Keratinocyte (primary cell): ENCODE data around the gene RERE. TPM values are rescaled to one million over a fixed set of nuclear protein-coding genes. Genes with fewer than 3 reads are reported as not detected.

Experiments
- DNase-seq: peaks from one replicate; pipeline ENCODE4 v3.0.0-alpha.2; 2011; ENCODE audit warnings: low read depth, missing footprints, low spot score
- FAIRE-seq: peaks from 2 replicates; lab custom pipeline; 2011; peaks lifted over from hg19 to GRCh38; lab: Jason Lieb, UNC
- H2AFZ ChIP-seq: 2 replicates; pipeline ENCODE4 v1.6.0; 2012; ENCODE audit warnings: low read length, control low read depth, inconsistent platforms; ENCODE audit not compliant: control insufficient read depth
- H3K27ac ChIP-seq: 2 replicates; pipeline ENCODE4 v1.5.1; 2011; ENCODE audit warnings: low read length; ENCODE audit not compliant: control insufficient read depth, insufficient read depth
- H3K27me3 ChIP-seq: 3 replicates; pipeline ENCODE4 v1.6.0; 2011; ENCODE audit warnings: low read length; ENCODE audit not compliant: control insufficient read depth, insufficient read depth; ENCODE audit errors: extremely low read depth
- H3K36me3 ChIP-seq, 2 experiments: 2 replicates in 1 of 2; 3 replicates in 1 of 2; pipeline ENCODE4 v1.5.1; 2011; ENCODE audit warnings: low read length in 2 of 2, mild to moderate bottlenecking in 1 of 2; ENCODE audit not compliant: control insufficient read depth in 2 of 2, insufficient read depth in 2 of 2; ENCODE audit errors: extremely low read depth in 1 of 2
- H3K4me1 ChIP-seq: 3 replicates; pipeline ENCODE4 v1.5.1; 2011; ENCODE audit warnings: low read length; ENCODE audit not compliant: control insufficient read depth, insufficient read depth; ENCODE audit errors: extremely low read depth
- H3K4me2 ChIP-seq: 3 replicates; pipeline ENCODE4 v1.6.0; 2011; ENCODE audit warnings: low read depth, low read length; ENCODE audit not compliant: control insufficient read depth, insufficient read depth; ENCODE audit errors: extremely low read depth
- H3K4me3 ChIP-seq, 3 experiments: fragments of 200-600 bp in 1 of 3; sonication (generic) in 1 of 3; 2 replicates in 2 of 3; 3 replicates in 1 of 3; pipeline ENCODE4 v1.5.1; 2011 to 2016; ENCODE audit warnings: low read length in 3 of 3, mild to moderate bottlenecking in 3 of 3, control low read depth in 2 of 3, inconsistent platforms in 1 of 3, low read depth in 1 of 3, mixed read lengths in 1 of 3, mixed run types in 1 of 3, moderate library complexity in 1 of 3; ENCODE audit not compliant: control insufficient read depth in 2 of 3, insufficient read depth in 2 of 3; ENCODE audit errors: extremely low read depth in 1 of 3
- H3K79me2 ChIP-seq: 2 replicates; pipeline ENCODE4 v1.6.0; 2012; ENCODE audit warnings: low read length; ENCODE audit not compliant: control insufficient read depth, insufficient read depth
- H3K9ac ChIP-seq: 3 replicates; pipeline ENCODE4 v1.6.0; 2011; ENCODE audit warnings: low read length; ENCODE audit not compliant: control insufficient read depth, insufficient read depth; ENCODE audit errors: extremely low read depth
- H3K9me1 ChIP-seq: 3 replicates; pipeline ENCODE4 v1.6.0; 2011; ENCODE audit warnings: low read length; ENCODE audit not compliant: control insufficient read depth, insufficient read depth; ENCODE audit errors: extremely low read depth
- H3K9me3 ChIP-seq: 2 replicates; pipeline ENCODE4 v1.5.1; 2012; ENCODE audit warnings: low read depth, low read length; ENCODE audit not compliant: control insufficient read depth
- H4K20me1 ChIP-seq: 3 replicates; pipeline ENCODE4 v1.6.0; 2011; ENCODE audit warnings: low read length; ENCODE audit not compliant: control insufficient read depth, insufficient read depth; ENCODE audit errors: extremely low read depth
- CTCF ChIP-seq, 3 experiments: IDR thresholded peaks in 1 of 3; conservative IDR thresholded peaks in 1 of 3; optimal IDR thresholded peaks in 1 of 3; 2 replicates in 2 of 3; 3 replicates in 1 of 3; pipeline versions ENCODE3 to v1.5.1; 2011; ENCODE audit warnings: low read length in 3 of 3, mild to moderate bottlenecking in 3 of 3, moderate library complexity in 2 of 3, control low read depth in 1 of 3, inconsistent platforms in 1 of 3; ENCODE audit not compliant: insufficient read depth in 2 of 3; ENCODE audit errors: extremely low read depth in 1 of 3
- EZH2 ChIP-seq: IDR thresholded peaks from one replicate; pipeline ENCODE4 v1.6.1; 2012; ENCODE audit warnings: inconsistent platforms, mild to moderate bottlenecking, low read length, moderate library complexity
- dilution Hi-C: fragments of 300-500 bp; cut with MboI; formaldehyde crosslinking; loops from one replicate; pipeline ENCODE4 v1.7.0; 2020; ENCODE audit warnings: low sequenced_read_pairs; ENCODE audit not compliant: extremely low pct_ligation_motif_present
- polyA plus RNA-seq, 5 experiments: library from polyadenylated mRNA; depleted of rRNA in 3 of 5; stranded (reverse) in 3 of 5; stranded (forward) in 1 of 5; unstranded in 1 of 5; fragments of >200 nt; gene quantifications; 1 replicate in 1 of 5; 2 replicates in 3 of 5; 3 replicates in 1 of 5; pipeline versions ENCODE4 v1.2.1 to v1.2.3, GENCODE V29; 2011 to 2012; ENCODE audit warnings: missing spikeins in 2 of 5, low read depth in 1 of 5, low replicate concordance in 1 of 5

The RERE gene
- polyA plus RNA-seq, 1 donor (not counting 4 experiments of a cell fraction or from before 2014, with no cell fraction given) = 3.8 TPM

GRCh38 chr1:8661185-8662110 is 156.0 kb downstream of the RERE start:
- DNase-seq (peak; percentile 50), FAIRE-seq (peak; percentile 58)
- Histone ChIP-seq H3K4me1 (peaks cover 44% of the 10 kb centered on the region), H3K36me3 (no peaks in the 10 kb centered on the region), H3K4me2 (peak overlapping the region; percentile 83), H4K20me1 (no peaks in the 10 kb centered on the region), H3K9ac (peak overlapping the region; percentile 66), H2AFZ (peak overlapping the region; percentile 5), H3K79me2 (peaks cover 22% of the 10 kb centered on the region), H3K9me3 (no peaks in the 10 kb centered on the region), H3K27me3 (no peaks in the 10 kb centered on the region), H3K4me3 (peak overlapping the region in 1 of 3 experiments; percentile 22), H3K9me1 (no peaks in the 10 kb centered on the region), H3K27ac (peak overlapping the region; percentile 92)
- TF ChIP-seq EZH2 (no peak), CTCF (optimal IDR thresholded peaks at IDR 0.05 in 1 of 3, IDR thresholded peaks at IDR 0.05 in 1 of 3, conservative IDR thresholded peaks at IDR 0.05 in 1 of 3; ENCODE audit: extremely low read depth in 1 of 3, insufficient read depth in 2 of 3, low read length in 3 of 3) (no peak)
- dilution Hi-C loops = no loop called here

- peak overlapping the region; percentile 92 for H3K27ac ChIP-seq
- no peaks in the 10 kb centered on the region for H4K20me1 ChIP-seq
- DNase-seq (peak; percentile 60), FAIRE-seq (peak; percentile 75)
- peaks cover 44% of the 10 kb centered on the region for H3K4me1 ChIP-seq
- H3K4me3 ChIP-seq = peak overlapping the region in 2 of 3 experiments; percentile 10 to 29
- no peaks in the 10 kb centered on the region for H3K9me3 ChIP-seq
- H3K27me3 ChIP-seq = no peaks in the 10 kb centered on the region
- dilution Hi-C loops = no loop called here
- peak overlapping the region; percentile 66 for H3K9ac ChIP-seq
- H2AFZ ChIP-seq = peak overlapping the region; percentile 5
- TF ChIP-seq CTCF (optimal IDR thresholded peaks at IDR 0.05 in 1 of 3, IDR thresholded peaks at IDR 0.05 in 1 of 3, conservative IDR thresholded peaks at IDR 0.05 in 1 of 3; ENCODE audit: extremely low read depth in 1 of 3, insufficient read depth in 2 of 3, low read length in 3 of 3) (no peak), EZH2 (no peak)
- peaks cover 0 to 3% of the 10 kb centered on the region in 2 experiments for H3K36me3 ChIP-seq
- peak overlapping the region; percentile 83 for H3K4me2 ChIP-seq
- H3K9me1 ChIP-seq = no peaks in the 10 kb centered on the region
- peaks cover 19% of the 10 kb centered on the region for H3K79me2 ChIP-seq
These were observed 157.0 kb downstream of the RERE start for GRCh38 chr1:8660411-8660828.
